HG03432 (cell line): ENCODE measurements around the gene SRSF9.

ENCODE experiments used
- ATAC-seq: cut with Tn5 transposase; IDR thresholded peaks from one replicate; pipeline ENCODE4 v1.9.1; 2021; ENCODE audit warnings: mild to moderate bottlenecking, moderate library complexity; ENCODE audit not compliant: unreplicated experiment

SRSF9 gene

GRCh38 chr12:120416490-120417216, 52.9 kb downstream of the SRSF9 start:
- no peak for ATAC-seq

GRCh38 chr12:120413901-120414695, 55.5 kb downstream of the SRSF9 start:
- ATAC-seq = no peak

DNA sequence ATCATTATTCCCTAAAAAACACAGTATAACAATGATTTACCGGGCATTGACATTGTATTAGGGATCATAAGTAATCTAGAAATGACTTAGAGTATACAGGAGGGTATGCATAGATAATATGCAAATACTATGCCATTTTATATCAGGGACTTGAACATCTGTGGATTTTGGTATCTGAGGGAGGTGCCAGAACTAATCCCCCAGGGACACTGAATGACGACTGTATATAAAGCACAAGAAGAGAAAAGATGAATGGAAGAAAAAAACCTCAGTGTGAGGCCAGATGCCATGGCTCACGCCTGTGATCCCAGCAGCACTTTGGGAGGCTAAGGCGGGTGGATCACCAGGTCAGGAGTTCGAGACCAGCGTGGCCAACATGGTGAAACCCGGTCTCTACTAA, 57.1 kb downstream of the SRSF9 start:
- ATAC-seq = no peak
